Measurements from ENCODE around the gene CA4.
"Not testable (repeated sequence)": the region's sequence is repeated elsewhere in the genome, so short reads cannot be mapped to it uniquely, and the experiment has no call there.

CA4 gene

GRCh38 chr17:60149691-60150582 lies at the start of gene CA4:
TSS of gene CA4 (plus strand) at chr17:60149973. CDS start at chr17:60150035, 62 bp downstream.
- DNase-seq (ENCODE audit: insufficient read length, low spot score) (no peak), FAIRE-seq (no peak)

- DNase-seq (ENCODE audit: insufficient read length, low spot score); FAIRE-seq: not testable (repeated sequence)
Observed at GRCh38 chr17:60100577-60100976, 49.2 kb upstream of the CA4 start.

- DNase-seq (ENCODE audit: insufficient read length, low spot score), result not testable (repeated sequence)
- FAIRE-seq, result peak; percentile 64
Observed at GRCh38 chr17:60102015-60102631, 47.6 kb upstream of the CA4 start.

- DNase-seq (ENCODE audit: insufficient read length, low spot score) (no peak), FAIRE-seq (no peak)
Observed at GRCh38 chr17:60102632-60103096, 47.1 kb upstream of the CA4 start.

GRCh38 chr17:60103957-60104356 lies 45.8 kb upstream of the CA4 start:
- DNase-seq (ENCODE audit: insufficient read length, low spot score), result no peak
- no peak for FAIRE-seq

- DNase-seq (ENCODE audit: insufficient read length, low spot score) (no peak), FAIRE-seq (peak; percentile 94)
Observed at GRCh38 chr17:60106340-60107059, 43.3 kb upstream of the CA4 start.

- FAIRE-seq, result no peak
- no peak for DNase-seq (ENCODE audit: insufficient read length, low spot score)
Observed at GRCh38 chr17:60107526-60108257, 42.1 kb upstream of the CA4 start.

- DNase-seq (ENCODE audit: insufficient read length, low spot score); FAIRE-seq: not testable (repeated sequence)
Observed at GRCh38 chr17:60108309-60108708, 41.5 kb upstream of the CA4 start.

- DNase-seq (ENCODE audit: insufficient read length, low spot score), result no peak
- FAIRE-seq, result no peak
Observed at GRCh38 chr17:60108712-60109111, 41.1 kb upstream of the CA4 start.

GRCh38 chr17:60109161-60109560 lies 40.6 kb upstream of the CA4 start:
- FAIRE-seq (no peak), DNase-seq (ENCODE audit: insufficient read length, low spot score) (no peak)

- no peak for DNase-seq (ENCODE audit: insufficient read length, low spot score)
- no peak for FAIRE-seq
Observed at GRCh38 chr17:60110586-60110985, 39.2 kb upstream of the CA4 start.

GRCh38 chr17:60111661-60112060 lies 38.1 kb upstream of the CA4 start:
- not testable (repeated sequence) for DNase-seq (ENCODE audit: insufficient read length, low spot score)
- peak; percentile 98 for FAIRE-seq

GRCh38 chr17:60115364-60115763 lies 34.4 kb upstream of the CA4 start:
- DNase-seq (ENCODE audit: insufficient read length, low spot score), result not testable (repeated sequence)

GRCh38 chr17:60116196-60116595 lies 33.6 kb upstream of the CA4 start:
- FAIRE-seq; DNase-seq (ENCODE audit: insufficient read length, low spot score): not testable (repeated sequence)

More at GRCh38 chr17:60115364-60115763, 34.4 kb upstream of the CA4 start:
- not testable (repeated sequence) for FAIRE-seq

- FAIRE-seq; DNase-seq (ENCODE audit: insufficient read length, low spot score): not testable (repeated sequence)
Observed at GRCh38 chr17:60119162-60119561, 30.6 kb upstream of the CA4 start.

GRCh38 chr17:60119807-60120748 lies 29.7 kb upstream of the CA4 start:
- DNase-seq (ENCODE audit: insufficient read length, low spot score); FAIRE-seq: not testable (repeated sequence)

- DNase-seq (ENCODE audit: insufficient read length, low spot score) (no peak), FAIRE-seq (no peak)
Observed at GRCh38 chr17:60127068-60128064, 22.4 kb upstream of the CA4 start.
